H1 (cell line): Measurements from ENCODE around the gene PGP. TPM values are rescaled to one million over a fixed set of nuclear protein-coding genes. Genes with fewer than 3 reads are reported as not detected.

Source experiments
- CTCF ChIA-PET: fragments of 300-600 bp; sonication (Branson Sonifier 250); formaldehyde crosslinking; loops from one replicate; lab custom pipeline; 2021; ENCODE audit not compliant: partially characterized antibody; lab: Charles Lee
- POLR2A ChIA-PET: fragments of 300-600 bp; sonication (Branson Sonifier 250); formaldehyde crosslinking; loops from one replicate; lab custom pipeline; 2021; ENCODE audit warnings: inconsistent platforms; ENCODE audit not compliant: partially characterized antibody; lab: Charles Lee
- DNase-seq, 2 experiments: peaks; one replicate each; pipeline versions ENCODE4 v3.0.0 to v3.0.0-alpha.2; 2010 to 2022; ENCODE audit warnings: low spot score in 2 of 2, low read depth in 1 of 2, mixed read lengths in 1 of 2
- FAIRE-seq: peaks from 2 replicates; lab custom pipeline; 2011; peaks lifted over from hg19 to GRCh38; lab: Jason Lieb, UNC
- H2AFZ ChIP-seq: 2 replicates; pipeline ENCODE4 v1.8.1; 2012; ENCODE audit warnings: low read length, inconsistent platforms
- H2AK5ac ChIP-seq: 2 replicates; pipeline ENCODE4 v1.6.1; 2013; ENCODE audit warnings: low read depth, low read length
- H2BK120ac ChIP-seq: replicated peaks from 2 replicates; pipeline ENCODE3; 2013; ENCODE audit warnings: low read depth, low read length, inconsistent platforms
- H2BK12ac ChIP-seq: 2 replicates; pipeline ENCODE4 v1.6.1; 2013; ENCODE audit warnings: low read depth, low read length
- H2BK15ac ChIP-seq: 2 replicates; pipeline ENCODE4 v1.6.1; 2013; ENCODE audit warnings: low read length
- H2BK20ac ChIP-seq: 2 replicates; pipeline ENCODE4 v1.6.1; 2013; ENCODE audit warnings: low read length
- H2BK5ac ChIP-seq: 2 replicates; pipeline ENCODE4 v1.6.1; 2013; ENCODE audit warnings: low read depth, low read length
- H3K14ac ChIP-seq: 2 replicates; pipeline ENCODE4 v1.6.1; 2013; ENCODE audit warnings: inconsistent platforms; ENCODE audit not compliant: insufficient read length
- H3K18ac ChIP-seq: 2 replicates; pipeline ENCODE4 v1.6.1; 2013; ENCODE audit warnings: low read length; ENCODE audit errors: extremely low read depth
- H3K23ac ChIP-seq: 2 replicates; pipeline ENCODE4 v1.6.1; 2013; ENCODE audit warnings: inconsistent platforms; ENCODE audit not compliant: insufficient read length
- H3K23me2 ChIP-seq: 2 replicates; pipeline ENCODE4 v1.6.1; 2013; ENCODE audit warnings: low read depth, low read length
- H3K27ac ChIP-seq: 2 replicates; pipeline ENCODE4 v1.6.1; 2011; ENCODE audit warnings: low read depth, low read length, inconsistent platforms
- H3K27me3 ChIP-seq, 4 experiments: replicated peaks in 1 of 4; 1 replicate in 1 of 4; 2 replicates in 3 of 4; pipeline versions ENCODE4 v1.6.1 to v1.8.1; 2011 to 2013; ENCODE audit warnings: low read length in 3 of 4, mild to moderate bottlenecking in 3 of 4, inconsistent platforms in 2 of 4, mixed read lengths in 2 of 4, moderate library complexity in 1 of 4; ENCODE audit not compliant: control insufficient read depth in 3 of 4, insufficient read depth in 3 of 4; ENCODE audit errors: extremely low read depth in 1 of 4
- H3K36me3 ChIP-seq, 4 experiments: 2 replicates each; pipeline versions ENCODE4 v1.6.1 to v1.8.1; 2011 to 2013; ENCODE audit warnings: mild to moderate bottlenecking in 4 of 4, low read length in 3 of 4, moderate library complexity in 2 of 4, control low read depth in 1 of 4, inconsistent platforms in 1 of 4; ENCODE audit not compliant: insufficient read depth in 4 of 4, control insufficient read depth in 2 of 4
- H3K4ac ChIP-seq: replicated peaks from 2 replicates; pipeline ENCODE3; 2013; ENCODE audit warnings: low read length, low read depth, mixed read lengths, inconsistent platforms; ENCODE audit not compliant: insufficient read length
- H3K4me1 ChIP-seq, 4 experiments: replicated peaks in 1 of 4; 1 replicate in 1 of 4; 2 replicates in 3 of 4; pipeline versions ENCODE4 v1.6.1 to v1.8.1; 2011 to 2013; ENCODE audit warnings: low read length in 3 of 4, inconsistent platforms in 2 of 4, mixed read lengths in 1 of 4; ENCODE audit not compliant: insufficient read depth in 4 of 4, control insufficient read depth in 3 of 4
- H3K4me2 ChIP-seq, 2 experiments: 2 replicates each; pipeline versions ENCODE4 v1.6.1 to v1.8.1; 2011 to 2013; ENCODE audit warnings: low read depth in 2 of 2, low read length in 2 of 2, control low read depth in 1 of 2, inconsistent platforms in 1 of 2, mild to moderate bottlenecking in 1 of 2; ENCODE audit not compliant: insufficient read depth in 1 of 2
- H3K4me3 ChIP-seq, 4 experiments: fragments of 200-600, 300-600 bp in 1 of 4; sonication (generic), shearing (Covaris generic), sonication (Bioruptor Twin) in 1 of 4; 2 replicates each; pipeline versions ENCODE4 v1.5.1 to v1.8.1; 2011 to 2016; ENCODE audit warnings: low read length in 4 of 4, low read depth in 3 of 4, control low read depth in 2 of 4, inconsistent platforms in 2 of 4, mild to moderate bottlenecking in 2 of 4, mixed read lengths in 1 of 4, moderate library complexity in 1 of 4; ENCODE audit not compliant: insufficient read depth in 2 of 4; ENCODE audit errors: extremely low read depth in 1 of 4
- H3K56ac ChIP-seq: replicated peaks from 2 replicates; pipeline ENCODE3; 2013; ENCODE audit warnings: low read depth, mild to moderate bottlenecking, mixed read lengths, low read length, inconsistent platforms; ENCODE audit not compliant: insufficient read length
- H3K79me1 ChIP-seq: 2 replicates; pipeline ENCODE4 v1.6.1; 2013; ENCODE audit warnings: low read depth, low read length, control low read depth
- H3K79me2 ChIP-seq, 2 experiments: 2 replicates each; pipeline versions ENCODE4 v1.6.1 to v1.8.1; 2012 to 2013; ENCODE audit warnings: low read length in 2 of 2, mild to moderate bottlenecking in 2 of 2, inconsistent platforms in 1 of 2; ENCODE audit not compliant: insufficient read depth in 2 of 2, control insufficient read depth in 1 of 2
- H3K9ac ChIP-seq, 4 experiments: replicated peaks in 1 of 4; 1 replicate in 1 of 4; 2 replicates in 3 of 4; pipeline versions ENCODE4 v1.6.1 to v1.8.1; 2011 to 2013; ENCODE audit warnings: low read depth in 3 of 4, low read length in 3 of 4, control low read depth in 2 of 4, mild to moderate bottlenecking in 2 of 4, moderate library complexity in 2 of 4, inconsistent platforms in 1 of 4; ENCODE audit errors: extremely low read depth in 1 of 4
- H3K9me3 ChIP-seq, 2 experiments: 2 replicates each; pipeline versions ENCODE4 v1.6.1 to v1.8.1; 2012 to 2013; ENCODE audit warnings: mild to moderate bottlenecking in 2 of 2, moderate library complexity in 2 of 2, control low read depth in 1 of 2, inconsistent platforms in 1 of 2, low read depth in 1 of 2, low read length in 1 of 2, mixed read lengths in 1 of 2; ENCODE audit not compliant: insufficient read depth in 2 of 2
- H4K20me1 ChIP-seq, 2 experiments: replicated peaks in 1 of 2; 2 replicates each; pipeline versions ENCODE3 to v1.8.1; 2011 to 2013; ENCODE audit warnings: inconsistent platforms in 2 of 2, low read length in 2 of 2, mild to moderate bottlenecking in 1 of 2; ENCODE audit not compliant: insufficient read depth in 2 of 2, control insufficient read depth in 1 of 2
- H4K5ac ChIP-seq: 2 replicates; pipeline ENCODE4 v1.6.1; 2013; ENCODE audit warnings: low read length, low read depth, mixed read lengths, inconsistent platforms; ENCODE audit not compliant: insufficient read length
- H4K8ac ChIP-seq: 2 replicates; pipeline ENCODE4 v1.8.0; 2013; ENCODE audit warnings: mild to moderate bottlenecking, moderate library complexity, low read length, inconsistent platforms; ENCODE audit not compliant: insufficient read depth; ENCODE audit errors: extremely low read depth
- H4K91ac ChIP-seq: replicated peaks from 2 replicates; pipeline ENCODE3; 2013; ENCODE audit warnings: low read length, mixed read lengths, inconsistent platforms; ENCODE audit not compliant: insufficient read length
- EGR1 ChIP-seq: IDR thresholded peaks from 2 replicates; pipeline ENCODE4 v1.6.1; 2011; ENCODE audit warnings: low read depth, low read length, borderline replicate concordance
- KDM4A ChIP-seq: IDR thresholded peaks from one replicate; pipeline ENCODE4 v1.7.1; 2012; ENCODE audit warnings: low read depth, mild to moderate bottlenecking, moderate library complexity, low read length, inconsistent platforms; ENCODE audit not compliant: severe bottlenecking
- NRF1 ChIP-seq: IDR thresholded peaks from 2 replicates; pipeline ENCODE4 v1.6.1; 2011; ENCODE audit warnings: mild to moderate bottlenecking, low read depth, low read length, improper control_type of control experiment
- POLR2AphosphoS5 ChIP-seq: IDR thresholded peaks from 2 replicates; pipeline ENCODE4 v1.6.1; 2011; ENCODE audit warnings: low read depth, low read length
- SP2 ChIP-seq: IDR thresholded peaks from 2 replicates; pipeline ENCODE4 v1.6.1; 2012; ENCODE audit warnings: mild to moderate bottlenecking, low read length, inconsistent platforms
- WGBS, 2 experiments: shearing (Covaris generic) in 1 of 2; methylation state at CpG; one replicate each; pipeline versions ENCODE4 v1.1.6 to v1.1.7; 2013 to 2015; ENCODE audit warnings: low lambda C conversion rate in 2 of 2, mixed read lengths in 2 of 2, inconsistent platforms in 1 of 2, low coverage in 1 of 2, missing lambda C conversion rate in 1 of 2; ENCODE audit not compliant: insufficient replicate concordance in 2 of 2, insufficient coverage in 1 of 2, insufficient read length in 1 of 2; ENCODE audit errors: extremely low coverage in 1 of 2, missing lambda C conversion rate in 1 of 2; 5-methylcytosine and 5-hydroxymethylcytosine counted together
- polyA plus RNA-seq, 7 experiments: library from polyadenylated mRNA; depleted of rRNA in 3 of 7; stranded (reverse) in 5 of 7; unstranded in 2 of 7; fragments of >200 nt in 5 of 7; fragments of 200-250 nt in 2 of 7; gene quantifications; 1 replicate in 5 of 7; 2 replicates in 1 of 7; 4 replicates in 1 of 7; pipeline versions ENCODE4 v1.2.1 to v1.2.3, GENCODE V29; 2011 to 2013; ENCODE audit warnings: missing spikeins in 2 of 7, mixed read lengths in 2 of 7
- total RNA-seq: library from RNA; stranded (reverse); fragmentation: NEBNext Ultra II Directional; extraction: Animal tissue kit (Norgen Biotek cat#: 25700); gene quantifications from 2 replicates; pipeline ENCODE4 v1.2.1, GENCODE V29; 2021
- TF ChIP-seq, protein P1 (sequence below): IDR thresholded peaks from 2 replicates; pipeline ENCODE4 v1.6.1; 2011; ENCODE audit warnings: low read depth, mild to moderate bottlenecking, low read length; ENCODE audit not compliant: insufficient read depth

PGP gene
- total and polyA plus RNA-seq, 2 of the 8 experiments (the other 6 are each of a cell fraction or from before 2014, with no cell fraction given), result 30.9 to 55.9 TPM

DNA sequence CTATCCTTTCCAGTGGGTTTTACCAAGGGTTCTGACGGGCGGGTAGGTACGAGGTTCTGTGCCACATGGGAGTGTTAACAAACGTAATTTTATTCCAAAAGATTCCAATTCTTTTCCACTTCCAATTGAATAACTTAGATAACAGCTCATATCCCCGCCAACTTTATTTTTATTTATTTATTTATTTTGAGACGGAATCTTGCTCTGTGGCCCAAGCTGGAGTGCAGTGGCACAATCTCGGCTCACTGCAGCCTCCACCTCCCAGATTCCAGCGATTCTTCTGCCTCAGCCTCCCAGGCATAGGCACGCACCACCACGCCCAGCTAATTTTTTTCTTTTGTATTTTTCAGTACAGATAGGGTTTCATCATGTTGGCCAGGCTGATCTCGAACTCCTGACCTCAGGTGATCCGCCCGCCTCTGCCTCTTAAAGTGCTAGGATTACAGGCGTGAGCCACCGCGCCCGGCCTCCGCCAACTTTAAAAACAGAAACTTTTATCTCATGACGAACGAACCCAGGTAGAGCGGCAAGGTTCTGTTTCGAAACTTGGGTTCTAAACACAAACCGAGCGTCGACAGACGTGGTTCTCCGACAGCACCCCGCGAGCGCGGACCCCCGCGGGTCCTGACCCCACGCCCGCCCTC is 36.1 kb upstream of the PGP start:
- no peak overlapping the region for H2BK120ac ChIP-seq
- peak overlapping the region; percentile 86; the same call in 1 of the 2 replicates for H3K27ac ChIP-seq
- H3K4me1 ChIP-seq, result peaks cover 4 to 6% (median 5%) of the 10 kb centered on the region in 4 experiments; a peak in 6 of 7 replicates
- H3K18ac ChIP-seq, result peak overlapping the region; percentile 9
- 0 out of 2 replicates have a peak overlapping the region, but pooled peaks have one; percentile 14 for H2BK12ac ChIP-seq
- peak overlapping the region; percentile 63 to 84 for H3K4me2 ChIP-seq
- H3K14ac ChIP-seq, result no peak overlapping the region
- peak overlapping the region; percentile 7 for H4K5ac ChIP-seq
- no peak overlapping the region for H3K23ac ChIP-seq
- no peaks in the 10 kb centered on the region for H3K9me3 ChIP-seq
- H2AFZ ChIP-seq, result no peak overlapping the region
- H4K20me1 ChIP-seq, result peaks cover 6 to 15% of the 10 kb centered on the region in 2 experiments
- H3K4me3 ChIP-seq, result peak overlapping the region; percentile 76 to 95 (median 83)
- peaks cover 3% of the 10 kb centered on the region; the same call in 1 of the 2 replicates for H3K23me2 ChIP-seq
- peak overlapping the region; percentile 49; the same call in 1 of the 2 replicates for H2BK5ac ChIP-seq
- peak overlapping the region; percentile 42 for H3K56ac ChIP-seq
- H3K79me1 ChIP-seq, result peaks cover 4% of the 10 kb centered on the region; the same call in 1 of the 2 replicates
- no peak for DNase-seq
- H2BK20ac ChIP-seq, result no peak overlapping the region
- CTCF ChIA-PET, result interaction anchor here (0.5 to 2.6 kb wide), 12 partner anchors 12 to 695 kb away, joined by 3 to 26 read pairs (median 4); no protein-coding TSS in a partner anchor
- TF ChIP-seq, protein P1, sequence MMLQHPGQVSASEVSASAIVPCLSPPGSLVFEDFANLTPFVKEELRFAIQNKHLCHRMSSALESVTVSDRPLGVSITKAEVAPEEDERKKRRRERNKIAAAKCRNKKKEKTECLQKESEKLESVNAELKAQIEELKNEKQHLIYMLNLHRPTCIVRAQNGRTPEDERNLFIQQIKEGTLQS, result no peak
- TF ChIP-seq EGR1 (no peak), SP2 (no peak), POLR2AphosphoS5 (0 out of 2 replicates have a peak, but pooled peaks have one; percentile 4), NRF1 (no peak), KDM4A (peak; percentile 51)
- TF ChIP-seq, all 59 proteins: peak for 2
- no peak for FAIRE-seq
- Histone ChIP-seq H4K8ac (peak overlapping the region; percentile 96), H3K27me3 (no peaks in the 10 kb centered on the region), H4K91ac (no peak overlapping the region), H3K36me3 (peaks cover 19 to 46% (median 34%) of the 10 kb centered on the region in 4 experiments), H2BK15ac (no peak overlapping the region), H2AK5ac (no peak overlapping the region), H3K9ac (peak overlapping the region; percentile 68 to 95 (median 79)), H3K79me2 (peaks cover 0 to 23% of the 10 kb centered on the region in 2 experiments; a peak in 2 of 4 replicates), H3K4ac (no peak overlapping the region)
- WGBS, 2 experiments, result 11% methylated on average over 28 of the region's 35 CpGs; no CpG with 5 or more reads in 1 of the 2 experiments
- POLR2A ChIA-PET, result interaction anchor here (0.5 to 13.9 kb wide), 30 partner anchors 11 to 659 kb away, joined by 3 to 228 read pairs (median 4); partner anchors contain the start of genes CEMP1, DNASE1L2, E4F1 and NTHL1
